HFF-Myc (cell line): Measurements from ENCODE around the gene HADHA.

Experiments used
- DNase-seq: peaks from one replicate; pipeline ENCODE4 v3.0.0-alpha.2; 2011; ENCODE audit warnings: low read depth; ENCODE audit errors: extremely low read depth
- H3K4me3 ChIP-seq: replicated peaks from 2 replicates; pipeline ENCODE4 v1.5.1; 2011; ENCODE audit warnings: low read depth, mild to moderate bottlenecking, control low read depth, low read length
- TF ChIP-seq, protein P1 (sequence below): IDR thresholded peaks from 2 replicates; pipeline ENCODE4 v1.5.1; 2012; ENCODE audit warnings: mild to moderate bottlenecking, low read depth, low read length, control low read depth; ENCODE audit errors: missing control alignments

Gene HADHA

DNA sequence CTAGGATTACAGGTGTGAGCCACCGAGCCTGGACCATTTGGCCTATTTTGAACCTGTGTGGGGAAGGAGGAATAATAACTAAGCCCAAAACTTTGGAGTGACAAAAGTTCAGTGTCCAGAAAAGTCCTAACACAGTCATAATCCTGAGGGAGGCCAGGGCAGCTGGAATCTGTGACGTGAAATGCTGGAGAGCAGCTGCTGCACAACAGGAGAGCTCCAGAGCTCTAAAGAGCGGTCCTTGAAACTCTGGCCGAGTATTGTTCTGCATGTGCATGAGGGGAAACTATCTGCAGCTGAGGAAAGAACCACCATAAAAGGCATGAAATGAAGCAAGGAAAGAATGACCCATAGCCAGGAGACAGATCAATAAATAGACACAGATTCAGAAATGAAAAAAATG is 27.8 kb downstream of the HADHA start:
- H3K4me3 ChIP-seq: no peak overlapping the region
- no peak for DNase-seq
- TF ChIP-seq, protein P1, sequence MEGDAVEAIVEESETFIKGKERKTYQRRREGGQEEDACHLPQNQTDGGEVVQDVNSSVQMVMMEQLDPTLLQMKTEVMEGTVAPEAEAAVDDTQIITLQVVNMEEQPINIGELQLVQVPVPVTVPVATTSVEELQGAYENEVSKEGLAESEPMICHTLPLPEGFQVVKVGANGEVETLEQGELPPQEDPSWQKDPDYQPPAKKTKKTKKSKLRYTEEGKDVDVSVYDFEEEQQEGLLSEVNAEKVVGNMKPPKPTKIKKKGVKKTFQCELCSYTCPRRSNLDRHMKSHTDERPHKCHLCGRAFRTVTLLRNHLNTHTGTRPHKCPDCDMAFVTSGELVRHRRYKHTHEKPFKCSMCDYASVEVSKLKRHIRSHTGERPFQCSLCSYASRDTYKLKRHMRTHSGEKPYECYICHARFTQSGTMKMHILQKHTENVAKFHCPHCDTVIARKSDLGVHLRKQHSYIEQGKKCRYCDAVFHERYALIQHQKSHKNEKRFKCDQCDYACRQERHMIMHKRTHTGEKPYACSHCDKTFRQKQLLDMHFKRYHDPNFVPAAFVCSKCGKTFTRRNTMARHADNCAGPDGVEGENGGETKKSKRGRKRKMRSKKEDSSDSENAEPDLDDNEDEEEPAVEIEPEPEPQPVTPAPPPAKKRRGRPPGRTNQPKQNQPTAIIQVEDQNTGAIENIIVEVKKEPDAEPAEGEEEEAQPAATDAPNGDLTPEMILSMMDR: no peak

DNA sequence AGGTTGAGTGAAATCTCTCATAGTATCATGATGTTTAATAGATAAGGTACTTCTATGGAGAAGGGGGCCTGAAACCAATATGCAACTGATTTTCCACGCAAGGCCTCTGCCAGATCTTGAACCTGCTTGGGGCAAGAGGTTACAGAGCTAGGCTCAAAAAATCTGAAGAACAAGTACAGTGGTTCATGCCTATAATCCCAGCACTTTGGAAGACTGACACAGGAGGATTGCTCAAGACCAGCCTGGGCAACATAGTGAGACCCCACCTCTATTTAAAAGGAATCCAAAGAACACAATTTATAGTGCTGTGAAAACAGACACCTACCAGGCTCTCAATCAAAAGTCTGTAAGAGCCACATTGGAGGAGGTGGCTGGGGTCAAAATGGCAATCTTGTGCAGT is 28.6 kb downstream of the HADHA start:
- no peak for DNase-seq
- TF ChIP-seq, protein P1: no peak
- H3K4me3 ChIP-seq: no peak overlapping the region

DNA sequence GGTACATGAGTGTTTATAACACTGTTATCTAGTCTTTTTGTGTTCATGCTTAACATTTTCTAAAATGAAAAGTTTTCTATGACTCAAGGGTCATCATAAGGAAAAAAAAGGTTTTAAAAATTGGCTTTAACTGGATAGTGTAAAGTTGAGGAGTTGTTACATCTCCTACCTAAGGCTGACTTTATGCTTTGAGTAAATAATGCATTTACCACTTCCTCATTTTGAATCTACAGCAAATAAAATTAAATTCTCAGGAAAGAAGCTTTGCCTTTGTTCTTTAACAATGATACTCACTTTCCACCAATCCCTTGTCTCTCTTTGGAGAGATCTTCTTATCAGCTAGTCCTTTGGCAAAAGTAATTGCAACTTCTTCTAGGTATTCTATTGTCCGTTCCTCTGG is 29.7 kb downstream of the HADHA start:
- H3K4me3 ChIP-seq: no peak overlapping the region
- TF ChIP-seq, protein P1: no peak
- no peak for DNase-seq

DNA sequence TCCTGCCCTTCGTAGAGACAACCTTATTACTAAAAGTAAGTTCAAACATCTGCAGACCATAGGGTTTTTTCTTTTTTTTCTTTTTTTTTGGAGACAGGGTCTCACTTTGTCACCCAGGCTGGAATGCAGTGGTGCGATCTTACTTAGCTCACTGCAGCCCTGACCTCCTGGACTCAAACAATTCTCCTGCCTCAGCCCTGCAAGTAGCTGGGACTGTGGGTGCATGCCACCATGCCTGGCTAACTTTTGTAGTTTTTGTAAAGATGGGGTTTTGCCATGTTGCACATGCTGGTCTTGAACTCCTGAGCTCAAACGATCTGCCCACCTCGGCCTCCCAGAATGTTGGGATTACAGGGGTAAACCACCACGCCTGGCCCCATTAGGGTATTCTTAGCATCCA is 32.4 kb downstream of the HADHA start:
- TF ChIP-seq, protein P1: no peak
- H3K4me3 ChIP-seq: no peak overlapping the region
- no peak for DNase-seq

DNA sequence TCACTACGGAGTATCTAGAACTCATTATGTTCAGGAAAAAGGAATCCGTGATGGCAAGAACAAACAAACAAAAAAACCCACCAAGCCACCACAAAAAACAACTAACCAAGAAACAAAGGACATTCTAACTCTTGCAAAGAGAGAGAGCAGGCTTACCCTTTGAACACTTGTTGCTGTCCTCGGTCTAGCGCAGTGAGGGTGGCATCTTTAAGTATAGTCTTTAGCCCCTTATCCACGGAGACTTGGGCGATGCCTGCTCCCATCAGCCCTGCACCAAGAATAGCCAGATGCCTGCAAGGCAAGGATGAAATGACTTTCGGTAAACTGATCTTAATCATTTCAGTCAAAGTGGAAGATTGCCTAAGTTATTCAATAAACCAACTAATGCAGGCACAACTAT is 40.5 kb downstream of the HADHA start:
- DNase-seq: no peak
- H3K4me3 ChIP-seq: no peak overlapping the region
- TF ChIP-seq, protein P1: no peak

DNA sequence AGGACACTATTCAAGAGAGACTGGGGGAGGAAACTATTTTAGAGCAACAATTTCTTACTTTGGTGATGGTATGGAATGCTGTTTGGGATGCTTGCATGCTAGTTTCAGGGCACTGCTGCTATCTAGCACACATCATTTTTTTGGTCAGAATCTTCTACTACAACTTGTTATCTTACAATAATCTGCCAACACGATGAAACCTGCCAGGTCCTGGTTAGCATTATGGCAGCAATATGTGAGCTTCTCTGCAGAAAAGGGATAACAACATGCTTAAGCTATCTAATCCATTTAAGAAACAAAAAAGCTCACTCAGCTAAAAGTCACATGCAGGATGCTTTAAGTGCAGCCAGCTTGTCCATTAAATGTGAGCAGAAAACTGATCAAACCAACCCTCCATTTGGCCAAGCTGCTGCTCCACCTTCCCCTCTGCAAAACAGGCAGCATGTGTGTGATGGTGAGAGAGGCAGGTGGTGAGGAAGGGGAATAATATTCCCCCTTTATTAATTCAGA is 41.4 kb downstream of the HADHA start:
- TF ChIP-seq, protein P1: no peak
- H3K4me3 ChIP-seq: no peak overlapping the region
- DNase-seq: no peak

DNA sequence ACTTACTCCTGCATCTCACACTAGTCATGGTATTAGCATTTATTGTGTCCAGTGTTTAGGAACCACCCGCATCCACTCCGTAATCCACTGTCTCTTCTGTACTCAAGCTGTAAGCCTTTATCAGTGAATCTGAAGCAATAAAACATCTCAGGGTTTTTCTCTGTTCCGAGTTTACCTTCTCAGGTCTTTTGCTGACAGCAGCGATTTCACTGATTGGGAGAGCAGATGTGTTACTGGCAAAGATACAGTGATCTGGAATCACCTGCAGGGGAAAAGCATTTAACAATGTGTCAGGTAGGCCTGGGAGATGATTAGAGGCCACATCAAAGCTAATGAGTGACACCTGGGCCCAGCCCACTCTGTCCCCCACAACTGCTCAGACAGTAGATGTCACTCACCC is 46.9 kb downstream of the HADHA start:
- no peak overlapping the region for H3K4me3 ChIP-seq
- TF ChIP-seq, protein P1: no peak
- DNase-seq: no peak
